Ishikawa (cell line): ENCODE data around the gene PIP4K2C.

Experiments used
- CEBPB ChIP-seq: IDR thresholded peaks from 2 replicates; pipeline ENCODE4 v1.6.1; 2012
- CREB1 ChIP-seq: IDR thresholded peaks from 2 replicates; pipeline ENCODE4 v1.6.1; 2012; ENCODE audit warnings: low read depth
- EGR1 ChIP-seq: IDR thresholded peaks from 2 replicates; pipeline ENCODE4 v1.6.1; 2012
- EP300 ChIP-seq: IDR thresholded peaks from 2 replicates; pipeline ENCODE4 v1.6.1; 2012; ENCODE audit warnings: borderline replicate concordance
- FOXM1 ChIP-seq: IDR thresholded peaks from 2 replicates; pipeline ENCODE4 v1.6.1; 2012; ENCODE audit warnings: low read depth, borderline replicate concordance
- MAX ChIP-seq: IDR thresholded peaks from 2 replicates; pipeline ENCODE4 v1.6.1; 2012
- NFIC ChIP-seq: IDR thresholded peaks from 2 replicates; pipeline ENCODE4 v1.6.1; 2012
- RAD21 ChIP-seq: IDR thresholded peaks from 2 replicates; pipeline ENCODE4 v1.6.1; 2012; ENCODE audit warnings: low read depth
- REST ChIP-seq: IDR thresholded peaks from 2 replicates; pipeline ENCODE4 v1.6.1; 2012; ENCODE audit warnings: low read depth, mild to moderate bottlenecking
- TAF1 ChIP-seq: IDR thresholded peaks from 2 replicates; pipeline ENCODE4 v1.6.1; 2012; ENCODE audit warnings: low read depth, mild to moderate bottlenecking
- TCF12 ChIP-seq: IDR thresholded peaks from 2 replicates; pipeline ENCODE4 v1.6.1; 2012; ENCODE audit warnings: low read depth
- TEAD4 ChIP-seq: IDR thresholded peaks from 2 replicates; pipeline ENCODE4 v1.6.1; 2012
- USF1 ChIP-seq: IDR thresholded peaks from 2 replicates; pipeline ENCODE4 v1.6.1; 2012
- YY1 ChIP-seq: IDR thresholded peaks from 2 replicates; pipeline ENCODE4 v1.6.1; 2012; ENCODE audit warnings: low read depth
- ZBTB7A ChIP-seq: IDR thresholded peaks from 2 replicates; pipeline ENCODE4 v1.6.1; 2012; ENCODE audit warnings: low read depth

Gene PIP4K2C

GRCh38 chr12:57552835-57553313 lies 38.1 kb upstream of the PIP4K2C start:
- no peak for TF ChIP-seq EP300
- TF ChIP-seq ZBTB7A = no peak

- TF ChIP-seq ZBTB7A (no peak), TEAD4 (no peak), REST (no peak), EGR1 (no peak), MAX (no peak), USF1 (no peak), RAD21 (no peak), TAF1 (no peak), EP300 (no peak), FOXM1 (no peak), NFIC (no peak), CEBPB (no peak), CREB1 (no peak), TCF12 (no peak), YY1 (no peak)
Observed at GRCh38 chr12:57553343-57554202, 37.4 kb upstream of the PIP4K2C start.

- TF ChIP-seq EP300 (no peak), YY1 (no peak), CEBPB (no peak), TAF1 (no peak), NFIC (no peak), REST (no peak), RAD21 (no peak)
Observed at GRCh38 chr12:57554453-57554852, 36.5 kb upstream of the PIP4K2C start.

GRCh38 chr12:57554897-57555296 lies 36.1 kb upstream of the PIP4K2C start:
- TF ChIP-seq TAF1 (no peak), TEAD4 (no peak), FOXM1 (no peak), EGR1 (no peak), USF1 (no peak), EP300 (no peak), MAX (no peak)

- TF ChIP-seq EGR1 (no peak), YY1 (no peak), FOXM1 (no peak), TCF12 (no peak), TAF1 (no peak), RAD21 (no peak), REST (no peak), TEAD4 (no peak), MAX (no peak), EP300 (no peak), ZBTB7A (no peak), USF1 (no peak), CREB1 (no peak)
Observed at GRCh38 chr12:57558864-57559263, 32.1 kb upstream of the PIP4K2C start.
